Measurements from ENCODE around the gene RGS7.

RGS7 gene

GRCh38 chr1:240816472-240816871 is 540.5 kb downstream of the RGS7 start:
- Histone ChIP-seq H3K4me2 (ENCODE audit: low read depth, low read length, poor library complexity, severe bottlenecking) (no peak overlapping the region), H4K20me1 (ENCODE audit: insufficient read depth, low read length, poor library complexity, severe bottlenecking) (no peaks in the 10 kb centered on the region), H3K27me3 (ENCODE audit: insufficient read depth, low read length, poor library complexity, severe bottlenecking) (no peaks in the 10 kb centered on the region), H3K79me2 (ENCODE audit: insufficient read depth, low read length) (no peaks in the 10 kb centered on the region), H2AFZ (ENCODE audit: low read length) (no peak overlapping the region), H3K9ac (ENCODE audit: low read depth, low read length, poor library complexity, severe bottlenecking) (no peak overlapping the region), H3K9me2 (replicated peaks; ENCODE audit: low read depth, low read length) (no peaks in the 10 kb centered on the region), H3K36me3 (ENCODE audit: insufficient read depth, low read length) (no peaks in the 10 kb centered on the region), H3K4me1 (ENCODE audit: insufficient read depth, low read length, poor library complexity, severe bottlenecking) (no peaks in the 10 kb centered on the region), H3K9me3 (ENCODE audit: insufficient read depth, low read depth, low read length) (peaks cover 4% of the 10 kb centered on the region; the same call in 1 of the 2 replicates), H3F3A (ENCODE audit: low read depth) (no peaks in the 10 kb centered on the region), H3K4me3 (ENCODE audit: low read length, poor library complexity, severe bottlenecking) (no peak overlapping the region)
- no peak for TF ChIP-seq EZH2phosphoT487 (IDR thresholded peaks at IDR 0.05; ENCODE audit: borderline replicate concordance)
- no peak for TF ChIP-seq CTCF (conservative IDR thresholded peaks at IDR 0.05; ENCODE audit: low read length)

- H3K36me3 ChIP-seq (ENCODE audit: insufficient read depth, low read length), result no peaks in the 10 kb centered on the region
- H3F3A ChIP-seq (ENCODE audit: low read depth), result no peaks in the 10 kb centered on the region
- no peak overlapping the region for H3K4me2 ChIP-seq (ENCODE audit: low read depth, low read length, poor library complexity, severe bottlenecking)
- no peaks in the 10 kb centered on the region for H3K9me2 ChIP-seq (replicated peaks; ENCODE audit: low read depth, low read length)
- no peaks in the 10 kb centered on the region for H3K27me3 ChIP-seq (ENCODE audit: insufficient read depth, low read length, poor library complexity, severe bottlenecking)
- H3K9ac ChIP-seq (ENCODE audit: low read depth, low read length, poor library complexity, severe bottlenecking), result no peak overlapping the region
- no peaks in the 10 kb centered on the region for H4K20me1 ChIP-seq (ENCODE audit: insufficient read depth, low read length, poor library complexity, severe bottlenecking)
- TF ChIP-seq CTCF (conservative IDR thresholded peaks at IDR 0.05; ENCODE audit: low read length) (no peak), EZH2phosphoT487 (IDR thresholded peaks at IDR 0.05; ENCODE audit: borderline replicate concordance) (no peak)
- no peak overlapping the region for H3K4me3 ChIP-seq (ENCODE audit: low read length, poor library complexity, severe bottlenecking)
- H3K9me3 ChIP-seq (ENCODE audit: insufficient read depth, low read depth, low read length), result peaks cover 4% of the 10 kb centered on the region; the same call in 1 of the 2 replicates
- H2AFZ ChIP-seq (ENCODE audit: low read length), result no peak overlapping the region
- no peaks in the 10 kb centered on the region for H3K79me2 ChIP-seq (ENCODE audit: insufficient read depth, low read length)
- no peaks in the 10 kb centered on the region for H3K4me1 ChIP-seq (ENCODE audit: insufficient read depth, low read length, poor library complexity, severe bottlenecking)
Measured at GRCh38 chr1:240813720-240814119, 543.3 kb downstream of the RGS7 start.

GRCh38 chr1:240811256-240811655 is 545.7 kb downstream of the RGS7 start:
- no peaks in the 10 kb centered on the region for H3K27me3 ChIP-seq (ENCODE audit: insufficient read depth, low read length, poor library complexity, severe bottlenecking)
- H2AFZ ChIP-seq (ENCODE audit: low read length), result no peak overlapping the region
- H3K9ac ChIP-seq (ENCODE audit: low read depth, low read length, poor library complexity, severe bottlenecking), result no peak overlapping the region
- no peak for TF ChIP-seq EZH2phosphoT487 (IDR thresholded peaks at IDR 0.05; ENCODE audit: borderline replicate concordance)
- TF ChIP-seq CTCF (conservative IDR thresholded peaks at IDR 0.05; ENCODE audit: low read length), result no peak
- peaks cover 4% of the 10 kb centered on the region; the same call in 1 of the 2 replicates for H3K9me3 ChIP-seq (ENCODE audit: insufficient read depth, low read depth, low read length)
- H3K9me2 ChIP-seq (replicated peaks; ENCODE audit: low read depth, low read length), result no peaks in the 10 kb centered on the region
- no peaks in the 10 kb centered on the region for H3K4me1 ChIP-seq (ENCODE audit: insufficient read depth, low read length, poor library complexity, severe bottlenecking)
- no peaks in the 10 kb centered on the region for H4K20me1 ChIP-seq (ENCODE audit: insufficient read depth, low read length, poor library complexity, severe bottlenecking)
- no peaks in the 10 kb centered on the region for H3K36me3 ChIP-seq (ENCODE audit: insufficient read depth, low read length)
- H3K4me2 ChIP-seq (ENCODE audit: low read depth, low read length, poor library complexity, severe bottlenecking), result no peak overlapping the region
- H3F3A ChIP-seq (ENCODE audit: low read depth), result no peaks in the 10 kb centered on the region
- no peak overlapping the region for H3K4me3 ChIP-seq (ENCODE audit: low read length, poor library complexity, severe bottlenecking)
- no peaks in the 10 kb centered on the region for H3K79me2 ChIP-seq (ENCODE audit: insufficient read depth, low read length)
